Gastrocnemius medialis (tissue), 4 donors: ENCODE results near the gene ECE2.

Experiments
- POLR2A ChIP-seq, 2 donors: fragments of 450-650 bp; IDR thresholded peaks; one replicate each; pipeline ENCODE4 v1.6.1; 2017; ENCODE audit warnings: antibody characterized with exemption in 2 of 2, mild to moderate bottlenecking in 2 of 2, moderate library complexity in 2 of 2
- TF ChIP-seq, protein P1 (sequence below), 5 experiments: fragments of 450-650 bp in 3 of 5; fragments of 200-600 bp in 2 of 5; sonication (generic) in 2 of 5; IDR thresholded peaks in 4 of 5; conservative IDR thresholded peaks in 1 of 5; 1 replicate in 4 of 5; 2 replicates in 1 of 5; pipeline ENCODE4 v1.5.1; 2016 to 2019; ENCODE audit warnings: antibody characterized with exemption in 5 of 5, mild to moderate bottlenecking in 3 of 5, moderate library complexity in 3 of 5

DNA sequence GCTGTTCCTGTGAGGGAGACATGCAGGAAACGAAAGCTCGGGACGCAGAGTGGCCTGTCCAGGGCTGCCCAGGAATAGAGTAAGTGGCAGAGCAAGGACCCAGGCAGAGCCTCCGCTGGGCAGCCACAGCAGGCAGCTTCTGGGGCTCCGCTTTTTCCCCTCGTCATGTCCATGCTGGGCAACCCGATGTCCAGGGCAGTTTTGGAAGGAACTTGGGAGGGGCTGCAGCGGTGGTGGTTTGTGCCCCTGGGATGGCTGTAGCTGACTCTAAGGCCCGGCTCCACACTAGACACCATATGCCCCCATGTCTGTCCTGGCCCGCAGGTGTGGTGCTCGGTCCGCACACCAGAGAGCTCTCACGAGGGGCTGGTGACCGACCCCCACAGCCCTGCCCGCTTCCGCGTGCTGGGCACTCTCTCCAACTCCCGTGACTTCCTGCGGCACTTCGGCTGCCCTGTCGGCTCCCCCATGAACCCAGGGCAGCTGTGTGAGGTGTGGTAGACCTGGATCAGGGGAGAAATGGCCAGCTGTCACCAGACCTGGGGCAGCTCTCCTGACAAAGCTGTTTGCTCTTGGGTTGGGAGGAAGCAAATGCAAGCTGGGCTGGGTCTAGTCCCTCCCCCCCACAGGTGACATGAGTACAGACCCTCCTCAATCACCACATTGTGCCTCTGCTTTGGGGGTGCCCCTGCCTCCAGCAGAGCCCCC lies 16.1 kb downstream of the ECE2 start:
- TF ChIP-seq POLR2A (IDR thresholded peaks at IDR 0.05): no peak
- TF ChIP-seq, protein P1, sequence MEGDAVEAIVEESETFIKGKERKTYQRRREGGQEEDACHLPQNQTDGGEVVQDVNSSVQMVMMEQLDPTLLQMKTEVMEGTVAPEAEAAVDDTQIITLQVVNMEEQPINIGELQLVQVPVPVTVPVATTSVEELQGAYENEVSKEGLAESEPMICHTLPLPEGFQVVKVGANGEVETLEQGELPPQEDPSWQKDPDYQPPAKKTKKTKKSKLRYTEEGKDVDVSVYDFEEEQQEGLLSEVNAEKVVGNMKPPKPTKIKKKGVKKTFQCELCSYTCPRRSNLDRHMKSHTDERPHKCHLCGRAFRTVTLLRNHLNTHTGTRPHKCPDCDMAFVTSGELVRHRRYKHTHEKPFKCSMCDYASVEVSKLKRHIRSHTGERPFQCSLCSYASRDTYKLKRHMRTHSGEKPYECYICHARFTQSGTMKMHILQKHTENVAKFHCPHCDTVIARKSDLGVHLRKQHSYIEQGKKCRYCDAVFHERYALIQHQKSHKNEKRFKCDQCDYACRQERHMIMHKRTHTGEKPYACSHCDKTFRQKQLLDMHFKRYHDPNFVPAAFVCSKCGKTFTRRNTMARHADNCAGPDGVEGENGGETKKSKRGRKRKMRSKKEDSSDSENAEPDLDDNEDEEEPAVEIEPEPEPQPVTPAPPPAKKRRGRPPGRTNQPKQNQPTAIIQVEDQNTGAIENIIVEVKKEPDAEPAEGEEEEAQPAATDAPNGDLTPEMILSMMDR (IDR thresholded peaks at IDR 0.05 in 4 of 5, conservative IDR thresholded peaks at IDR 0.05 in 1 of 5): no peak
